SIG-M5 treated with dmso at 0.1 percent for 504 hours (cell line): ENCODE data around the gene AP3D1.
A peak's percentile ranks its signal among the peaks of the same experiment; 100 is the strongest.
"Not testable (repeated sequence)": the region's sequence is repeated elsewhere in the genome, so short reads cannot be mapped to it uniquely, and the experiment has no call there.

Source experiments
- DNase-seq: peaks from one replicate; lab custom pipeline; 2025; ENCODE audit not compliant: unreplicated experiment; lab: John Stamatoyannopoulos, UW

Gene AP3D1

GRCh38 chr19:2154587-2155075, 3.3 kb upstream of the AP3D1 start:
- peak; percentile 40 for DNase-seq

- DNase-seq: no peak
These were observed 500 bp downstream of the AP3D1 start for GRCh38 chr19:2150794-2151338.

GRCh38 chr19:2149980-2150793, 1.2 kb downstream of the AP3D1 start:
- DNase-seq: no peak

- peak; percentile 58 for DNase-seq
These were observed 2.8 kb downstream of the AP3D1 start for GRCh38 chr19:2148482-2149135.

- DNase-seq: no peak
These were observed 5.5 kb downstream of the AP3D1 start for GRCh38 chr19:2145831-2146241.

- no peak for DNase-seq
These were observed 7.2 kb downstream of the AP3D1 start for GRCh38 chr19:2144190-2144589.

GRCh38 chr19:2142173-2142829, 9.1 kb downstream of the AP3D1 start:
- DNase-seq: no peak

- DNase-seq: no peak
These were observed 11.2 kb downstream of the AP3D1 start for GRCh38 chr19:2140138-2140569.

GRCh38 chr19:2139385-2140137, 11.8 kb downstream of the AP3D1 start:
- no peak for DNase-seq

GRCh38 chr19:2138061-2138728, 13.2 kb downstream of the AP3D1 start:
- no peak for DNase-seq

- no peak for DNase-seq
These were observed 14.6 kb downstream of the AP3D1 start for GRCh38 chr19:2136796-2137195.

GRCh38 chr19:2135474-2136402, 15.6 kb downstream of the AP3D1 start:
- DNase-seq: no peak

GRCh38 chr19:2132731-2133490, 18.5 kb downstream of the AP3D1 start:
- DNase-seq: no peak

- no peak for DNase-seq
These were observed 19.2 kb downstream of the AP3D1 start for GRCh38 chr19:2132191-2132590.

GRCh38 chr19:2131012-2131975, 20.1 kb downstream of the AP3D1 start:
- not testable (repeated sequence) for DNase-seq

- DNase-seq: no peak
These were observed 21.2 kb downstream of the AP3D1 start for GRCh38 chr19:2129892-2130770.
